NCI-H128 (cell line): ENCODE measurements around the gene RIPK3.

Experiments used
- DNase-seq: peaks from one replicate; lab custom pipeline; 2025; ENCODE audit not compliant: unreplicated experiment; lab: John Stamatoyannopoulos, UW

Gene RIPK3

DNA sequence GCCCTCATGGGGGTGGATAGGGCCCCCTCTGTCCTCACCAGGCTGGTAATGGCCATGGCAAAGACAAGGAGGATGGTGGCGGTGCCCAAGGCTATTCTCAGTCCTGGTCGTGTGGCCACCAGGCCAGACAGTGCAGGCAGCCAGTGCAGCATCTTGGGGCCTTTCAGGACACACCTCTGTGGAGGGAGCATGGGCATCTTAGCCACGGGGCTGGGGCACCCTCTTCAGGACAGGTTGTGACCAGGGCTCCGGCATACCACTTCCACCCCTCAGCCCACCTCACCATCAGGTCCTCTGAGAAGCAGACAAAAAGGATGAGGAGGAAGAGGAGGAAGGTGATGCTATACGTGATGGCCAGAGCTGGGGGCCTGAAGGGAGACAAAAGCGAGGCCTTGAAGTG, 15.8 kb downstream of the RIPK3 start:
- DNase-seq = no peak

DNA sequence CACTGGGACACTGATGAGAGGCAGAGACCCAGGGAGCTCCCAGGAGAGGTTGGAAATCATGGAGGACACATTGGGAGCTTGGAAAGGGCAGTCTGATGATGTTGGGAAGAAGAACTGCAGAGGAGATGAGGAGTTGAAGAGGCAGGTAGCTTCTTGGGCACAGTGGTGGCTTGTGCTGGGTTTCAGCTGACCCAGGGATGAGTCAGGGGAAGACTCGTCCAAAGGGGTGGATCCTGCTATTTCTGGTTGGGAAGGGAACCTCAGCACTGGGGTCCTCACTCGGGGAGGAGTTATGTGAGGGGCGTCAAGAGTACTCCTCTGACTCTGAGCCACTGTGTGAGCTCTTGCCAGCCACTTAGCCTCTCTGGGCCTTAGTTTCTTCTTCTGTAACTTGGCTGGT, 16.4 kb downstream of the RIPK3 start:
- no peak for DNase-seq

DNA sequence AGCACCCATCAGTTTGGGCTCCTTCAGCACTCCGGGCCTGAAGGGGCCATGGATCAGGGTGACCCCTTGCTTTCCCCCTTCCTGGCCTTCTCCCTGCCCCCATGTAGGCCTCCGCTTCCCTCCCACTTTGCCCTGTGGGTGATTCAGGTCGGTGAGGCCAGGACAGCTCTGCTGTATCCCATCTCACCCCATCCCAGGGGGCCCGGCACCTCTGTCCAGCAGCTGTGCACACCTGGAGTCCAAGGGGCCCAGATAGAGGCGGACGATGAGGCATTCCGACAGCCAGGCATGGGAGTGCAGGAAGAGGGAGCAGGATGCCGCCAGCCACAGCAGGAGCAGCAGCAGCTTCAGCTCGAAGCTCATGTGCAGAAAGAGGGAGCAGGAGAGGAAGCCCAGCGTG, 17.1 kb downstream of the RIPK3 start:
- no peak for DNase-seq

DNA sequence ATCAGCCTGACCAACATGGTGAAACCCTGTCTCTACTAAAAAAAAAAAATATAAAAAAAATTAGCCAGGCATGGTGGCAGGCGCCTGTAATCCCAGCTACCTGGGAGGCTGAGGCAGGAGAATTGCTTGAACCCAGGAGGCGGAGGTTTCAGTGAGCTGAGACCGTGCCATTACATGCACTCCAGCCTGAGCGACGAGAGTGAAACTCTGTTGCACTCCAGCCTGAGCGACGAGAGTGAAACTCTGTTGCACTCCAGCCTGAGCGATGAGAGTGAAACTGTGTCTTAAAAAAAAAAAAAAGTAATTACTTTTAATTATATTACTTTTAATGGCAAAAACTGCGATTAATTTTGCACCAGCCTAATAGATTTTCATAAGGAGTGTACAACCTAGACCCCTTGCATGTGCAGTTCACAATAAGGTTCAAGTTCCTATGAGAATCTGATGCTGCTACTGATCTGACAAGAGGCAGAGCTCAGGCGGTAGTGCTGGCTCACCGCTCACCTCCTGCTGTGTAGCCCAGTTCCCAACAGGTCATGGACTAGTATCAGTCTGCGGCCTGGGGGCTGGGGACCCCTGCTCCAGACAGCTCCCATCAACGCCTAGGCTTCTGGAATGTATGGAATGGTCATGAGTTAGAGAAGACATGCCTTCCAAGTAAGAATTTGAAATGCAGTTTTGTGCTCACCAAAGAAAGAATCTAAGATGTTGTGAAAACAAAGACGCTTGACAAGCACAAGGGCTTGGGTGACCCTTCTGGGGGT, 18.4 kb downstream of the RIPK3 start:
- no peak for DNase-seq

- no peak for DNase-seq
Observed at GRCh38 chr14:24317141-24317928, 22.5 kb downstream of the RIPK3 start.

DNA sequence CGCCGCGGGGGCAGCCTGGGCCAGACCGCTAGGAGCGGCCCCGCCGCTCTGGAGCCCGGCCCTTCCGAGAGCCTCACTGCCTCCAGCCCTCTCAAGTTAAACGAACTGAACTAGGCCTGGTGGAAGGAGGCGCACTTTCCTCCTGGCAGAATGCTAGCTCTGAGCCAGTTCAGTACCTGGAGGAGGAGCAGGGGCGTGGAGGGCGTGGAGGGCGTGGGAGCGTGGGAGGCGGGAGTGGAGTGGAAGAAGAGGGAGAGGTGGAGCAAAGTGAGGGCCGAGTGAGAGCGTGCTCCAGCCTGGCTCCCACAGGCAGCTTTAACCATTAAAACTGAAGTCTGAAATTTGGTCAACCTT, 23.2 kb downstream of the RIPK3 start:
- no peak for DNase-seq

DNA sequence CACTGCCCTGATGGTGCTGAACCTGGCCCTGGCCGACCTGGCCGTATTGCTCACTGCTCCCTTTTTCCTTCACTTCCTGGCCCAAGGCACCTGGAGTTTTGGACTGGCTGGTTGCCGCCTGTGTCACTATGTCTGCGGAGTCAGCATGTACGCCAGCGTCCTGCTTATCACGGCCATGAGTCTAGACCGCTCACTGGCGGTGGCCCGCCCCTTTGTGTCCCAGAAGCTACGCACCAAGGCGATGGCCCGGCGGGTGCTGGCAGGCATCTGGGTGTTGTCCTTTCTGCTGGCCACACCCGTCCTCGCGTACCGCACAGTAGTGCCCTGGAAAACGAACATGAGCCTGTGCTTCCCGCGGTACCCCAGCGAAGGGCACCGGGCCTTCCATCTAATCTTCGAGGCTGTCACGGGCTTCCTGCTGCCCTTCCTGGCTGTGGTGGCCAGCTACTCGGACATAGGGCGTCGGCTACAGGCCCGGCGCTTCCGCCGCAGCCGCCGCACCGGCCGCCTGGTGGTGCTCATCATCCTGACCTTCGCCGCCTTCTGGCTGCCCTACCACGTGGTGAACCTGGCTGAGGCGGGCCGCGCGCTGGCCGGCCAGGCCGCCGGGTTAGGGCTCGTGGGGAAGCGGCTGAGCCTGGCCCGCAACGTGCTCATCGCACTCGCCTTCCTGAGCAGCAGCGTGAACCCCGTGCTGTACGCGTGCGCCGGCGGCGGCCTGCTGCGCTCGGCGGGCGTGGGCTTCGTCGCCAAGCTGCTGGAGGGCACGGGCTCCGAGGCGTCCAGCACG, 23.8 kb downstream of the RIPK3 start:
- DNase-seq = no peak

DNA sequence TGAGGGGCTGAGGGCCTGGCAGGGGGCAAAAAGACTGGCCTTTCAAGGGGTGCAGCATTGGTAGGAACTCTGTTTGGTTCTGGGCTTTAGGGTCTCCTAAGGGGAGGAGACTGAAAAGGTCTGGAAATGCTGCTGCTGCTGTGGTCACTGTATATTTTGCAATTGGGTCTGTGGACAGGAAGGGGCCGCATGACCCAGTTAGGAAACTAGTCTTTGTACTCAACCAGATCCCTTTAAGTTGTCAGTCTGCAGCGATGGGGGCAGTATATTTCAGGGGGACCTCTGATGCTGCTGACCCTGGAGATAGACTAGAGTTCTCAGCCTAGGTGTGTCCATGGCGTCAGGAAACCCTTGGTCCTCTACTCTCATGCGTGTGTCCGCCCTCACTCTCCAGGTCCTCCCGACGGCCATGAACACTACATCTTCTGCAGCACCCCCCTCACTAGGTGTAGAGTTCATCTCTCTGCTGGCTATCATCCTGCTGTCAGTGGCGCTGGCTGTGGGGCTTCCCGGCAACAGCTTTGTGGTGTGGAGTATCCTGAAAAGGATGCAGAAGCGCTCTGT, 24.5 kb downstream of the RIPK3 start:
- no peak for DNase-seq

DNA sequence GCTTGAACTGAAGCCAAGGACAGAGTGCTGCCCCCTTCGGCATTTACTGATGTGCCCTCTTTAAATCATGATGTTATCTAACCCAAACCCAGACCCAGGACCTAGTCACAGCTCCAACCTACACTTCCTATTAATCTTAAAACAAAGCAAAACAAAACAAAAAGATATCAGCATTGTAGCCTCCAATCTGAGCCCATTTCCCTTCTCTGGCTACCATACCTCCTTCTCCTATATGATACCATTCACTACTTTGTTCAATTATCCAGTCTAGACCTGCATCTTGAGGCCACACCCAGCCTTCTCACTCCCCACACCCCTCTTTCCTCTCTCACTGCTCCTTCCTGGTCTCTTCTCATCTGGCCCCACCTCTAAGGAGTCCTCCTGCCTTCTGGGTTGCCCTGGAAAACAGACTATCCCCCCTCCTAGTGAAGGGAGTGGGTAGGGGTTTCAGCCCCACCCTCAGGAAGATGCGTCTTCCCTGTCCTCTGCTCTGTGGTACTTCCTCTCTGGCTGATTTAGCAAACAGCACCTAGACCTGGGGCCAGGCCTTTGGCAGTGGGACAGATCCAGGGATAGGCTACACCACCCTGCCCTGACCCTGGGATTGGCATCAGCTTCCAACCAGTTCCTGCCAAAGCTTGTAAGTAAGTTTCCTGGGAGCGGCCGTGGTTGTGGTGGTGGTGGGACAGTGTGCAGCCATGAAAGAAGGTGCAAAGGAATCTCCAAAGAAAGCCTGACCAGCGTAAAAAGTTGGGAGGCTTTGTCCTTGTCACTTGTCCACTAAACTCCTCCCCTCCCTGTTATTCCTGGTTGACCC, 25.2 kb downstream of the RIPK3 start:
- no peak for DNase-seq

- DNase-seq = no peak
Observed at GRCh38 chr14:24313913-24314312, 25.9 kb downstream of the RIPK3 start.

GRCh38 chr14:24312736-24313507, 26.9 kb downstream of the RIPK3 start:
- DNase-seq = no peak

DNA sequence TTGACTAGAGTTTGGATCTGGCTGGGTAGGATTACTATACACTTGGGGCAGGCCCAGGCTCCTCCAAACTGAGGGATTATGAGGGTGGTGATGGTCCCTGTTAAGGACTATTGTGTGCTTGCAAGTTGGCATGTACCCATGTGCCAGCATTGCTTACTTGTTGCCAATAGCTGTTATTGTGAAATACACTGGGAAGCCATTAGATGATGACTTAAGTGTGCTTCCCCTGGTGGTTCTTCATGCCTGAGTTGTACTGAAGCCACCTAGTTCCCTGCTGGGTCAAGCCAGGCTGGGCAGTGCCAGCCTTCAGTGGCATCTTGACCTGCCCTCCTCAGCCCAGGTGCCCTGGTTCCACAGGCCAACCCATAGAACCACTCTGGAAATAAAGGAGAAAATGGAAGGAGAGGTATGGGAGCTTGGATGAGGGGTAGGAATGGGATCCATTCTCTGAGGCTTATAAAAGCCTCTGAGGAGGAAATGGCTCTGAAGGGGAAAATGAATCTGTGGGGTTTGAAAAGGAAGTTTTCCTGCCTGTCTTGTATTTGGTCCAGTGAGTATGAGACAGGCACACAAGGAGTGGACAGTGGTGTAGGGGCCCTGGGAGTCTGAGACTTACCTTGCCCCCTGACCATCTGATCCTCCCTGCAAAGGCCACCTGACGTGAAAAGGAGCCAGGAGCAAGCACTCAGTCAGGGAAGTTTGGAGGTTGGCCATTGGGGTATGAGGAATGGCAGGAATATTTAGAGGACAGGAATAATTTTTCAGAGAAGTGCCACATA, 27.8 kb downstream of the RIPK3 start:
- DNase-seq = no peak

DNA sequence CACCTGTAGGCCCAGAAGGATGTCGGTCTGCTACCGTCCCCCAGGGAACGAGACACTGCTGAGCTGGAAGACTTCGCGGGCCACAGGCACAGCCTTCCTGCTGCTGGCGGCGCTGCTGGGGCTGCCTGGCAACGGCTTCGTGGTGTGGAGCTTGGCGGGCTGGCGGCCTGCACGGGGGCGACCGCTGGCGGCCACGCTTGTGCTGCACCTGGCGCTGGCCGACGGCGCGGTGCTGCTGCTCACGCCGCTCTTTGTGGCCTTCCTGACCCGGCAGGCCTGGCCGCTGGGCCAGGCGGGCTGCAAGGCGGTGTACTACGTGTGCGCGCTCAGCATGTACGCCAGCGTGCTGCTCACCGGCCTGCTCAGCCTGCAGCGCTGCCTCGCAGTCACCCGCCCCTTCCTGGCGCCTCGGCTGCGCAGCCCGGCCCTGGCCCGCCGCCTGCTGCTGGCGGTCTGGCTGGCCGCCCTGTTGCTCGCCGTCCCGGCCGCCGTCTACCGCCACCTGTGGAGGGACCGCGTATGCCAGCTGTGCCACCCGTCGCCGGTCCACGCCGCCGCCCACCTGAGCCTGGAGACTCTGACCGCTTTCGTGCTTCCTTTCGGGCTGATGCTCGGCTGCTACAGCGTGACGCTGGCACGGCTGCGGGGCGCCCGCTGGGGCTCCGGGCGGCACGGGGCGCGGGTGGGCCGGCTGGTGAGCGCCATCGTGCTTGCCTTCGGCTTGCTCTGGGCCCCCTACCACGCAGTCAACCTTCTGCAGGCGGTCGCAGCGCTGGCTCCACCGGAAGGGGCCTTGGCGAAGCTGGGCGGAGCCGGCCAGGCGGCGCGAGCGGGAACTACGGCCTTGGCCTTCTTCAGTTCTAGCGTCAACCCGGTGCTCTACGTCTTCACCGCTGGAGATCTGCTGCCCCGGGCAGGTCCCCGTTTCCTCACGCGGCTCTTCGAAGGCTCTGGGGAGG, 28.9 kb downstream of the RIPK3 start, which contains the start of gene LTB4R:
LTB4R (plus strand) TSS at position 857 of the 959 bp plus-strand sequence. CDS start 4,150 bp downstream, outside the sequence.
- no peak for DNase-seq

DNA sequence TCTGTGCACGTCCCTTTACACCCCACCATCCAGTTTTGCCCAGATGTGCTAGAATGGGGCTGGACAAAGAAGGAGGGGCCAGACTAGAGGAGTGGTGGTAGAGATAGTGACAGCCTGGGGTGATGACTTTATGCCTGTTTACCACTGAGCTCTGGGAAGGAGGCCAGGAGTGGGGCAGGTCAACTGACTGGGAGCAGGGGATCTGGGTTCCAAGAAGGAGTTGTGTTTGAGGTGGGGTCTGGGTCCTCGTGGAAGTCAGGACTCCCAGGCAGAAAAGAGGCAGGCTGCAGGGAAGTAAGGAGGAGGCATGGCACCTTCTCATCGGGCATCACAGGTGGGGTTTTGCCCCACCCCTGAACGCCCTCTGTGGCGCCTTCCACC, 29.5 kb downstream of the RIPK3 start:
- no peak for DNase-seq

GRCh38 chr14:24309538-24310264, 30.1 kb downstream of the RIPK3 start, which contains the start of gene LTB4R2:
LTB4R2 (plus strand) TSS chr14:24310140; CDS start chr14:24310665, 525 bp downstream.
- no peak for DNase-seq

GRCh38 chr14:24308342-24309124, 31.3 kb downstream of the RIPK3 start:
- no peak for DNase-seq
